GM21526 (cell line): ENCODE results near the gene TRAPPC4.
"Not testable (repeated sequence)": the region's sequence is repeated elsewhere in the genome, so short reads cannot be mapped to it uniquely, and the experiment has no call there.

Experiments
- ATAC-seq: cut with Tn5 transposase; IDR thresholded peaks from one replicate; pipeline ENCODE4 v1.9.1; 2021; ENCODE audit warnings: moderate library complexity; ENCODE audit not compliant: unreplicated experiment, low FRiP score

TRAPPC4 gene

GRCh38 chr11:119018074-119018938 is at the start of gene TRAPPC4, which contains the start of gene RPS25:
TRAPPC4 (plus strand) TSS chr11:119018766; CDS start chr11:119018796, 30 bp downstream.
RPS25 (minus strand) TSS chr11:119018343; CDS start chr11:119018284, 59 bp downstream.
- ATAC-seq: peak; percentile 78

- not testable (repeated sequence) for ATAC-seq
Observed at GRCh38 chr11:118969508-118969907, 49.1 kb upstream of the TRAPPC4 start.

GRCh38 chr11:118971646-118972045 is 46.9 kb upstream of the TRAPPC4 start, which contains the start of gene FOXR1:
FOXR1 (plus strand) TSS chr11:118971761; CDS start chr11:118971932, 171 bp downstream.
- no peak for ATAC-seq

- ATAC-seq: no peak
Observed at GRCh38 chr11:118973985-118974384, 44.6 kb upstream of the TRAPPC4 start.

- no peak for ATAC-seq
Observed at GRCh38 chr11:118975771-118976709, 42.5 kb upstream of the TRAPPC4 start.

GRCh38 chr11:118979434-118979833 is 39.1 kb upstream of the TRAPPC4 start:
- ATAC-seq: no peak

- no peak for ATAC-seq
Observed at GRCh38 chr11:118980191-118980881, 38.2 kb upstream of the TRAPPC4 start.

- not testable (repeated sequence) for ATAC-seq
Observed at GRCh38 chr11:118984337-118984736, 34.2 kb upstream of the TRAPPC4 start.

- no peak for ATAC-seq
Observed at GRCh38 chr11:118984825-118985224, 33.7 kb upstream of the TRAPPC4 start.

- no peak for ATAC-seq
Observed at GRCh38 chr11:118988280-118988679, 30.3 kb upstream of the TRAPPC4 start.

GRCh38 chr11:118991486-118992038 is 27.0 kb upstream of the TRAPPC4 start:
- ATAC-seq: not testable (repeated sequence)

- ATAC-seq: peak; percentile 21
Observed at GRCh38 chr11:118996926-118997626, 21.5 kb upstream of the TRAPPC4 start.

GRCh38 chr11:118997627-118998387 is 20.8 kb upstream of the TRAPPC4 start, which contains the start of gene CENATAC:
CENATAC (plus strand) TSS chr11:118998138; CDS start chr11:118998198, 60 bp downstream.
- ATAC-seq: peak; percentile 81

- no peak for ATAC-seq
Observed at GRCh38 chr11:118998388-118998717, 20.2 kb upstream of the TRAPPC4 start.

GRCh38 chr11:118998822-118999221 is 19.7 kb upstream of the TRAPPC4 start:
- ATAC-seq: no peak

GRCh38 chr11:119000906-119001305 is 17.7 kb upstream of the TRAPPC4 start:
- no peak for ATAC-seq

GRCh38 chr11:119006656-119007055 is 11.9 kb upstream of the TRAPPC4 start:
- ATAC-seq: no peak

GRCh38 chr11:119011476-119012053 is 7.0 kb upstream of the TRAPPC4 start:
- ATAC-seq: no peak
